Measurements from ENCODE around the gene S100B.

Gene S100B

DNA sequence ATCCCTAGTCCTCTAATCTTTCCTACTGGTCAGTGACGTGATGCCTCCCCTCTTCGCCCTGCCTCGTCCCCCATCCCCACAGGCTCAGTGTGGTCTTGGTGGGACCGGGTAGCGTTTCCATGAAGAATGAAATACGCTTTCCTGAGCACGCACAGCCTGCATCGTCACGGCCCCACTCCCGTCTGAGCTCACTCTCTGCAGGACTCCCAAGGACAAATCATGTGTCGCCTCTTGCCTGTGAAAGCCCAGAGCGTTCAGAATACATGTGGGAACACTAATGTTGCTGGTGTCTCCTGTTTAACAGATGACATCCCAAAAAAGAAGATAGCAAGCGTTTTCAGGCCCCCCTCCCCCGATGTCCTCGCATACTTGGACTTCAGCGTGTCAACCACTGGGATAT, 49.2 kb downstream of the S100B start:
- Mint-ChIP-seq H3K4me3 (no peak overlapping the region), H3K27ac (no peak overlapping the region), H3K9me3 (no peaks in the 10 kb centered on the region), H3K27me3 (no peaks in the 10 kb centered on the region), H3K36me3 (peaks cover 58% of the 10 kb centered on the region), H3K4me1 (peaks cover 76% of the 10 kb centered on the region)
- DNase-seq: no peak
- CTCF ChIA-PET: no interaction called here

DNA sequence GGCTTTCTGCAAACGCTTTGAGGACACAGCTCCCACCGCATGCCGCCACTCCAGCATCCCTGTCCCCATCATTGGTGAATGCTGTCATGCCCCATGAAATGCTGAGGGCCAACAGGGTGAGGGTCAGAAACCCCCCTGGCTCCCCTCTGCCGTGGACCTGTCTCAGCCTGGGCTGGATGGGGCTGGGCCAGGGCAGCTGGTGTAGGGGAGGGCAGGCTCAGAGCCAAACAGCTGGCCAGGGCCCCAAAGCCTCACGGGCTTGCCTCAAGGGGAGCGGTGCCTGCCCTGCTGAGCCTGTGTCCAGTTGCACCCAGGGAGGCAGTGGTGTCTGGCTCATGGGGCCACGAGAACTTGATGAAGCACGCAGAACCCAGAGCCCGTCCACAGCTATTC, 49.7 kb downstream of the S100B start:
- no peak for DNase-seq
- CTCF ChIA-PET: no interaction called here
- H3K27ac Mint-ChIP-seq: no peak overlapping the region
- H3K27me3 Mint-ChIP-seq: no peaks in the 10 kb centered on the region
- H3K9me3 Mint-ChIP-seq: no peaks in the 10 kb centered on the region
- peaks cover 57% of the 10 kb centered on the region for H3K36me3 Mint-ChIP-seq
- no peak overlapping the region for H3K4me3 Mint-ChIP-seq
- H3K4me1 Mint-ChIP-seq: peaks cover 76% of the 10 kb centered on the region

DNA sequence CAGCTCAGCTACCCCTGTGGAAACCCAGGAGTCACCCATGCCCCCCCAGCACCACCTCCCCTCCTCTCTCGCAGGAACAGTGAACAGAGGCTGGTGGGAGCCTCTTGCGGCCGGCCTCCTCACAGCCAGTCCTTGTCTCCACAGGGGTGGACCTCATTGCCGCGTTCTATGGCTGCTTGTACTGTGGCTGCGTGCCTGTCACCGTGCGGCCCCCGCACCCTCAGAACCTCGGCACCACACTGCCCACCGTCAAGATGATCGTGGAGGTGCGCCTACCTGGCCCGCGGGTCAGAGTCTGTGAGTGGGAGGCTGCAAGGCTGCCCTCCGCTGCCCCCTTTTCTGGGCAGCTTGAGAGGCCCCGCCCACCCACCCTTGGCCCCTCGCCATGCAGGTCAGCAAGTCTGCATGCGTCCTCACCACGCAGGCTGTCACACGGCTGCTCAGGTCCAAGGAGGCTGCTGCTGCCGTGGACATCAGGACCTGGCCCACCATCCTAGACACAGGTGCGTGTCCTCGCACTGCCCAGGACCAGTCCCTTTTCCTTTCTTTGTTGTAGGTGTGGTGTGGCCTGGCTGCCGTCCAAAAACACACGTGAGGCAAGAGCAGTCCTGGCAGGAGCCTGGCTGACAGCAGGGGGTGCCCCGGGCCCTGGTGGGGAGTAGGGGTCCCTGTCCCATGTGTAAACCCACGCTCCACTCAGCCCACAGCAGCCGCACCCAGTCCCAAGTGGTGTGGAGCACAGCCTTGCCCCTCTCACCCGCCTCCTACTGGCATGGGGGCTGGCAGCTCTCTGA, 50.3 kb downstream of the S100B start:
- Mint-ChIP-seq H3K36me3 (peaks cover 53% of the 10 kb centered on the region), H3K27ac (peak overlapping the region; percentile 49), H3K4me3 (no peak overlapping the region), H3K4me1 (peaks cover 74% of the 10 kb centered on the region), H3K9me3 (no peaks in the 10 kb centered on the region), H3K27me3 (no peaks in the 10 kb centered on the region)
- CTCF ChIA-PET: no interaction called here
- DNase-seq: no peak

DNA sequence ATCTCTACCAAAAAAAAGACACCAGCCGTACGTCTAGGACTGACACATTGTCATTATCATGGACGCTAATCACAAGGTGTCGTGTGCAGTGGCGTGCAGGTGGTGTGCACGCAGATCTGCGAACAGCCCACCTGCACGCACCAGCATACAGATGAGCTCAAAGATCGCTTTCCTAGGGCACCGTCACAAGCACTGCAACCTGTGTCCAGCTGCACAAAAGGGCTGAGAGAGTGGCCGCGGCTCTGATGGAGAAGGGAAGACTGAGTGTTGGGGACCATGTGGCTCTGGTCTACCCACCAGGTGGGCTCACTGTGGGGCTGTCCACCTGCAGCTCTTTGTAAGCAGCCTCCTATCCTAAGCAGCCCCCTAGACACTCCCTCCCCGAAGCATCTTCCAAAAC, 50.9 kb downstream of the S100B start:
- H3K27ac Mint-ChIP-seq: no peak overlapping the region
- no peak for DNase-seq
- CTCF ChIA-PET: no interaction called here
- no peaks in the 10 kb centered on the region for H3K27me3 Mint-ChIP-seq
- H3K36me3 Mint-ChIP-seq: peaks cover 53% of the 10 kb centered on the region
- no peaks in the 10 kb centered on the region for H3K9me3 Mint-ChIP-seq
- no peak overlapping the region for H3K4me3 Mint-ChIP-seq
- H3K4me1 Mint-ChIP-seq: peaks cover 73% of the 10 kb centered on the region

DNA sequence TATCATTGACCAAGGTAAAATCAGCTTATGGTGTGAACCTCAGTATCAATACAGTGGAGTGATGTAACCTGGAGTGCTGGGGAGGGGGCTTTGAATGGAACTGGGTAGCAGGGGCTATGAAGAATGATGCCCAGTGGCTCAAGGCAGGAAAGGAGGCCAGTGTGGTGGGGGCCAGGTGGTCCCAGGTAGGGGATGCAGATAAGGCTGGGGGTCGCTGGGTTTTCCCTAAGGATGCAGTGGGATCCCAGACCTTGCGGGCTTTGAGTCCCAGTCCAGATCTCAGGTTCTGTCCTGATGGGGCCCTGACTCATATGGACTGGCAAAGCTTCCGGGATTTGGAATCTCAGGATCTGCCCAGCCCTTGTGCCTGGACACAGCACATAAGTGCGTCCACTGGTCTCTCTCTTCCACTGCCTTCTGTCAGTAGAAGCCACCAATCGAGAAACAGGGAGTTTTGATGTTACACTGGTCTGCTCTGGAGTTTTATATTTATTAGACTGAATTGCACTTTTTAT, 52.0 kb downstream of the S100B start:
- CTCF ChIA-PET: no interaction called here
- no peaks in the 10 kb centered on the region for H3K27me3 Mint-ChIP-seq
- peaks cover 72% of the 10 kb centered on the region for H3K4me1 Mint-ChIP-seq
- no peaks in the 10 kb centered on the region for H3K9me3 Mint-ChIP-seq
- H3K27ac Mint-ChIP-seq: peak overlapping the region; percentile 94
- H3K4me3 Mint-ChIP-seq: peak overlapping the region; percentile 37
- no peak for DNase-seq
- H3K36me3 Mint-ChIP-seq: peaks cover 60% of the 10 kb centered on the region

DNA sequence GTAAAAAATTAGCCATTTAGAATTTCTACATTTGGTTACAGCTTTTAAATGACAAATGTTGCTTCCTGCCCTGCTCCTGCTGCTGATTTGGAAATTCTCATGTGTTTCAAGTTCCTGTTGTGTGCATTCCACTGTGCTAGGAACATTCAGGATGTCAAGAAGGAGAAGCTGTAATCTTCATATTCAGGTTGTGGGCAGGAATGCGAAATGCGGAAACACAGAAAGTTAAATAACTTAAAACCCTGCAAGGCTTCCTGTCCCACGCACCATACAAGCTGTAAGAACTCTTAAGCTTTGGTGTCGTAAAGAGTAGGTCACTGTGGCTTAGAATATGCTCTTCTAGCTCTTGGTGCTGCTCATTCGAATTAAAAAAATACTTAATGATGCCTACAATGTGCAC, 52.6 kb downstream of the S100B start:
- peaks cover 66% of the 10 kb centered on the region for H3K4me1 Mint-ChIP-seq
- no peak for DNase-seq
- peak overlapping the region; percentile 94 for H3K27ac Mint-ChIP-seq
- no peaks in the 10 kb centered on the region for H3K27me3 Mint-ChIP-seq
- CTCF ChIA-PET: interaction anchor here (1.7 kb wide), 1 partner anchor 22 kb away, joined by 6 read pairs; no protein-coding TSS in a partner anchor
- H3K4me3 Mint-ChIP-seq: peak overlapping the region; percentile 37
- no peaks in the 10 kb centered on the region for H3K9me3 Mint-ChIP-seq
- H3K36me3 Mint-ChIP-seq: peaks cover 57% of the 10 kb centered on the region

DNA sequence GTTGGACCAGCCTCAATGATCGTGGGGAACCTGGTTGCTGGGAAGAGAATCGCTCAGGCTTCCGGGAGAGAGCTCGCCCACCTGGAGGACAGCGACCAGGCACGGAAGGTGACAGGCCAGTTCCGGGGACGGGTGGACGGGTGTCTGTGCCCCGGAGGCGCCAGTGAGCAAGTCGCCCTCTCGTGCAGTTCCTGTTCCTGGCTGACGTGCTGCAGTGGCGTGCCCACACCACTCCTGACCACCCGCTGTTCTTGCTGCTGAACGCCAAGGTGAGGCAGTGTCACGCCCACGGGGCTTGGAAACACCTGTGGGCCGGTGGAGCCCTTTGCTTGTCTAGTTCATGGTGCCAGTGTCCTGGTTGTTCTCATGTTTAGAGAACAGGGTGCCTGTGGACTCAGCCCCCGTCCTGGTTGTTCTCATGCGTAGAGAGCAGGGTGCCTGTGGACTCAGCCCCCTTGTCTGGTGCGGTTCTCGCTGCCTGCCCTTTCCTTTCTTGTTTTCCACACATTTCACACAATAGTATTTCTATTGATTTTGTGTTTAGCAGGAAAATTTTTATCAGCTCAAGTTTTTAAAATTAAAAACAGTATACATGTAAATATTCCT, 53.1 kb downstream of the S100B start:
- CTCF ChIA-PET: interaction anchor here (0.9 to 1.7 kb wide), 3 partner anchors 10 to 22 kb away, joined by 3 to 6 read pairs (median 3); no protein-coding TSS in a partner anchor
- peak; percentile 58 for DNase-seq
- Mint-ChIP-seq H3K27ac (peak overlapping the region; percentile 94), H3K4me1 (peaks cover 61% of the 10 kb centered on the region), H3K27me3 (no peaks in the 10 kb centered on the region), H3K36me3 (peaks cover 55% of the 10 kb centered on the region), H3K9me3 (no peaks in the 10 kb centered on the region), H3K4me3 (peak overlapping the region; percentile 46)

DNA sequence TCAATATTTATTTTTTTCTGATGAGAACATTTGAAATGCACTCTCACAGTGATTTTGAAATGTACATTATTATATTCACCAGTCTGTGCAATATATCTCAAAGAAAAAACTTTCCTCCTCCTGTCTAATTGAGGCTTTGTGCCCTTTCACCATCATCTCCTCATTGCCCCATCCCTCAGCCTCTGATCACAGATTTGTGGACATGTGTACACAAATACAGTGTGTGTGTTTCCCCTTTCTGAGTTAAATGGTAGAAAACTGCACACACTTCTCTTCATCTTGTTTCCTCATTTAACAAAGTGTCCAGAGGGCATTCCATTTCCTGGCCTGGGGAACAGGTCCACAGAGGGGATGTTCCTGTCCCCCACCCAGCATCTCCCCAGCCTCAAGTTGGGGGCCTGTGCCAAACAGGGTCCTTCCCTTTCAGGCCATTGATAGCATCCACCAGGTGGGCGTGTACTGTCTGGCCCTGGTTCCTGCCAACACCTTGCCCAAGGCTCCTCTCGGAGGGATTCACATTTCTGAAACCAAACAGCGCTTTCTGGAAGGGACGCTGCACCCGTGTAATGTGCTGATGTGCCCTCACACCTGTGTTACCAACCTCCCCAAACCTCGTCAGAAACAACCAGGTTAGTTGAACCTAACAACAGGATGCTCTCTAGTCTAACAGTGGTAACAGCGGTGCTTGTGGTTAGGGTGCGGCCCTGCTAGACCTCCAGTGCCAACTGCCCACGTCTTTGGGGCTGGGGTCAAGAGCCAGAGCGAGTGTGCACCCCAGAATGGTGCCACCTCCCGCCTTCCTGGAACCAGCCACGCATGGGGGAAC, 54.6 kb downstream of the S100B start:
- peaks cover 54% of the 10 kb centered on the region for H3K4me1 Mint-ChIP-seq
- DNase-seq: peak; percentile 80

DNA sequence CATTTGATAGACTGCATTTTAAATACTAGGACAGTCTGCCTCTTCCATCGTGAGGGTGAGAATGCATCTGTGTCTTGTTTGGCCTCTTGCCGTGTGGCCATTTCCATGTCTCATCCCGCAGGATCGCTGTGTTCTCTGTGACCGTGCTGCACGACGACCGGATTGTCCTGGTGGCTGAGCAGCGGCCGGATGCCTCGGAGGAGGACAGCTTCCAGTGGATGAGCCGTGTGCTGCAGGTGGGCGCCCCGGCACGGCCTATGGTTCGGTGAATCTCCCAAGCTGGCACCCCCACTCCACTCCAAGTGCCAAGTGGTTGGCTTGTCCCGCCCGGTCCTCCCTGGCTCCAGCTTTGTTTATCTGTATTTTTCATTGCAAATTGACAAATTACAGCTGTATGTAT, 55.2 kb downstream of the S100B start:
- H3K27ac Mint-ChIP-seq: peak overlapping the region; percentile 16
- H3K4me1 Mint-ChIP-seq: peaks cover 59% of the 10 kb centered on the region
- no peaks in the 10 kb centered on the region for H3K9me3 Mint-ChIP-seq
- no peak overlapping the region for H3K4me3 Mint-ChIP-seq
- CTCF ChIA-PET: no interaction called here
- peaks cover 58% of the 10 kb centered on the region for H3K36me3 Mint-ChIP-seq
- no peak for DNase-seq
- H3K27me3 Mint-ChIP-seq: no peaks in the 10 kb centered on the region

More for the DNA sequence above, 54.6 kb downstream of the S100B start:
- CTCF ChIA-PET: interaction anchor here (0.9 to 1.7 kb wide), 3 partner anchors 8 to 20 kb away, joined by 3 to 6 read pairs (median 3); no protein-coding TSS in a partner anchor
- no peak overlapping the region for H3K4me3 Mint-ChIP-seq
- peaks cover 54% of the 10 kb centered on the region for H3K36me3 Mint-ChIP-seq
- peak overlapping the region; percentile 94 for H3K27ac Mint-ChIP-seq
- H3K9me3 Mint-ChIP-seq: no peaks in the 10 kb centered on the region
- no peaks in the 10 kb centered on the region for H3K27me3 Mint-ChIP-seq

All from activated naive CD4-positive, alpha-beta T cell treated with anti-CD3 and anti-CD28 coated beads, Interleukin-2, amount 10 ng/mL, durations not matched to agents 7 days and 5 days (primary cell).